Parathyroid adenoma (tissue), 2 donors: ENCODE data around the gene MOCS2.

Experiments used
- H2AFZ ChIP-seq: fragments of 300-600 bp; sonication (generic); one replicate; pipeline ENCODE4 v1.7.0; 2017; ENCODE audit warnings: antibody characterized with exemption, mild to moderate bottlenecking
- H3K27ac ChIP-seq: fragments of 300-600 bp; sonication (generic); one replicate; pipeline ENCODE4 v1.7.0; 2017
- H3K27me3 ChIP-seq: fragments of 300-600 bp; sonication (generic); one replicate; pipeline ENCODE4 v1.7.0; 2017; ENCODE audit warnings: low read length; ENCODE audit not compliant: control insufficient read depth, insufficient read depth
- H3K36me3 ChIP-seq: fragments of 300-600 bp; sonication (generic); one replicate; pipeline ENCODE4 v1.7.0; 2017; ENCODE audit warnings: low read length; ENCODE audit not compliant: control insufficient read depth, insufficient read depth
- H3K4me1 ChIP-seq: fragments of 300-600 bp; sonication (generic); one replicate; pipeline ENCODE4 v1.7.0; 2017; ENCODE audit warnings: control low read depth
- H3K4me2 ChIP-seq: fragments of 300-600 bp; sonication (generic); one replicate; pipeline ENCODE4 v1.7.0; 2017; ENCODE audit warnings: low read length
- H3K4me3 ChIP-seq: fragments of 300-600 bp; sonication (generic); one replicate; pipeline ENCODE4 v1.7.0; 2017; ENCODE audit warnings: low read depth, low read length
- H3K79me2 ChIP-seq: fragments of 300-600 bp; sonication (generic); one replicate; pipeline ENCODE4 v1.7.0; 2017; ENCODE audit warnings: control low read depth
- H3K9ac ChIP-seq: fragments of 300-600 bp; sonication (generic); one replicate; pipeline ENCODE4 v1.7.0; 2017; ENCODE audit warnings: mild to moderate bottlenecking
- H3K9me3 ChIP-seq: fragments of 300-600 bp; sonication (generic); one replicate; pipeline ENCODE4 v1.7.0; 2017; ENCODE audit warnings: low read length; ENCODE audit not compliant: control insufficient read depth
- TF ChIP-seq, protein P1 (sequence below): fragments of 300-600 bp; sonication (generic); IDR thresholded peaks from one replicate; pipeline ENCODE4 v1.7.0; 2017; ENCODE audit warnings: antibody characterized with exemption, mild to moderate bottlenecking
- donor health status: primary hyperparathyroidism.

The MOCS2 gene

DNA sequence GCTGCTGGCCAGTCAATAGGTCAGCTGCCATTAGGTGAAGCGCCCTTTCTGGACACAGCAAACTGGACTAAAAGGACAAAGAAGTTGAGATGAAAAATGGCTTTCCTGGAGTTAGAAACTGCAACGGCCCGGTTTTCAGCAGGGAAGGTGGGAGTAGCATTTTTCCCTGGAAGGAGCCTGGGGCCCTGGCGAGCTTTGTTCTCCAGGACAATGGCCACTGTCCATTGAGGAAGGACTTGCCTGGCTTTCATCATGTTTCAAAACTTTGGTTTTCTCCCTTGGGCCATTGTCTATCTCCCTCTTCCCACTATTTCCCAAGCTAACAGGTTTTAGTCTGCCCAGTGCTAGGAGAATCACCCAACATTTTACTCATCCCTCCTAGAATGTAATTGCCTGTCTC is 56.2 kb downstream of the MOCS2 start:
- Histone ChIP-seq H3K27me3 (no peaks in the 10 kb centered on the region), H3K9me3 (no peaks in the 10 kb centered on the region), H3K36me3 (no peaks in the 10 kb centered on the region), H3K4me2 (no peak overlapping the region), H3K27ac (no peak overlapping the region), H3K4me3 (no peak overlapping the region), H2AFZ (no peak overlapping the region), H3K4me1 (no peaks in the 10 kb centered on the region), H3K79me2 (no peaks in the 10 kb centered on the region), H3K9ac (no peak overlapping the region)
- TF ChIP-seq, protein P1, sequence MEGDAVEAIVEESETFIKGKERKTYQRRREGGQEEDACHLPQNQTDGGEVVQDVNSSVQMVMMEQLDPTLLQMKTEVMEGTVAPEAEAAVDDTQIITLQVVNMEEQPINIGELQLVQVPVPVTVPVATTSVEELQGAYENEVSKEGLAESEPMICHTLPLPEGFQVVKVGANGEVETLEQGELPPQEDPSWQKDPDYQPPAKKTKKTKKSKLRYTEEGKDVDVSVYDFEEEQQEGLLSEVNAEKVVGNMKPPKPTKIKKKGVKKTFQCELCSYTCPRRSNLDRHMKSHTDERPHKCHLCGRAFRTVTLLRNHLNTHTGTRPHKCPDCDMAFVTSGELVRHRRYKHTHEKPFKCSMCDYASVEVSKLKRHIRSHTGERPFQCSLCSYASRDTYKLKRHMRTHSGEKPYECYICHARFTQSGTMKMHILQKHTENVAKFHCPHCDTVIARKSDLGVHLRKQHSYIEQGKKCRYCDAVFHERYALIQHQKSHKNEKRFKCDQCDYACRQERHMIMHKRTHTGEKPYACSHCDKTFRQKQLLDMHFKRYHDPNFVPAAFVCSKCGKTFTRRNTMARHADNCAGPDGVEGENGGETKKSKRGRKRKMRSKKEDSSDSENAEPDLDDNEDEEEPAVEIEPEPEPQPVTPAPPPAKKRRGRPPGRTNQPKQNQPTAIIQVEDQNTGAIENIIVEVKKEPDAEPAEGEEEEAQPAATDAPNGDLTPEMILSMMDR, result no peak

DNA sequence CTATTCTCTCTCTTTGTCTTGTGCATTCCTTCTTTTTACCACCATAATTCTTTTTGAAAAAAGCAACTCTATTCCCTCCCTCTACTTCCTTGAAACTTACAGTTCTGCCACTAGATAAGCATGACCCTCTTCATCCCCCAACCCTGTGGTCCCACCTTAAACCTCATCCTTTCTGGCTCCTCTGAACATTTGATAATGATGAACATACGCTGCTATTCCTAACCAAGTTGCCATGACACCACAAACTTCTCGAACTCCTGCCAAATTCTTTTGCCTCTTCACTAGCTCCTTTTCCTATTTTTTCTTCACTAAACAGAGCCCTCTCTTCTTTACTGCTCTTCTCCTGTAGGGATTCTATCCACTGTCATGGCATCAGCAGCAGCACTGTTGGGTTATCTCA is 57.1 kb downstream of the MOCS2 start:
- Histone ChIP-seq H2AFZ (no peak overlapping the region), H3K4me2 (no peak overlapping the region), H3K9ac (no peak overlapping the region), H3K27ac (no peak overlapping the region), H3K27me3 (no peaks in the 10 kb centered on the region), H3K79me2 (no peaks in the 10 kb centered on the region), H3K4me3 (no peak overlapping the region), H3K4me1 (no peaks in the 10 kb centered on the region), H3K9me3 (no peaks in the 10 kb centered on the region), H3K36me3 (no peaks in the 10 kb centered on the region)
- TF ChIP-seq, protein P1, result no peak

DNA sequence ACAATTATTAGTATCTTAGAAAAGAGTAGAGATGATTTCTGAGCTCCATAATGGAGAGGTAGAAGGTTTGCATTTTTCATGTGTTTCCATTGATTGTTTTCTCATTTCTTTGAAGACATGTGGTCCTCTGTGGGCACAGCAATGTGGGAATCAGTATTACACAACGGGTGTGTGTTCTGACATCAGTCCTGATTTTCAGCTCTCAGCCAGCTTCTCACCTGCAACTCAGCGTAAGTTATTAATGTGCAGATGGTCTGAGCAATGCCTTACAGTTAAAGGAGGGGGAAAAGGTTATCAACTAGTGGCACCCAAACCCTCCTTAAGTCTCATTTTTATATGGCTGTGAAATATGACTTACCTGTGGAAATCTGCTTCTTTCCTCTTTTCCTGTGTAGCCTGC is 61.3 kb downstream of the MOCS2 start:
- Histone ChIP-seq H2AFZ (no peak overlapping the region), H3K27ac (no peak overlapping the region), H3K4me3 (no peak overlapping the region), H3K79me2 (no peaks in the 10 kb centered on the region), H3K4me2 (no peak overlapping the region), H3K4me1 (no peaks in the 10 kb centered on the region), H3K9ac (no peak overlapping the region), H3K36me3 (no peaks in the 10 kb centered on the region), H3K27me3 (no peaks in the 10 kb centered on the region), H3K9me3 (no peaks in the 10 kb centered on the region)
- TF ChIP-seq, protein P1, result no peak
